Naive thymus-derived CD4-positive, alpha-beta T cell (primary cell): Measurements from ENCODE around the gene FAR2. TPM values are rescaled to one million over a fixed set of nuclear protein-coding genes. Genes with fewer than 3 reads are reported as not detected.
A peak's percentile ranks its signal among the peaks of the same experiment; 100 is the strongest.

Experiments
- ATAC-seq: fragments of 150-1000 bp; cut with Tn5 transposase; 2 replicates; pipeline ENCODE4 v1.10.0; 2021; ENCODE audit warnings: mild to moderate bottlenecking, moderate library complexity
- CTCF ChIA-PET: fragments of 350-600 bp; sonication (Branson Sonifier 250); formaldehyde crosslinking; loops from one replicate; lab custom pipeline; 2021; ENCODE audit warnings: antibody characterized with exemption; lab: Charles Lee
- POLR2A ChIA-PET: fragments of 350-600 bp; sonication (Branson Sonifier 250); formaldehyde crosslinking; loops from one replicate; lab custom pipeline; 2021; ENCODE audit warnings: antibody characterized with exemption, inconsistent platforms; lab: Charles Lee
- DNase-seq, 9 donors: peaks; one replicate each; pipeline versions ENCODE4 v3.0.0 to v3.0.0-alpha.2; 2020 to 2022; ENCODE audit warnings: mixed read lengths in 1 of 9
- H3K27ac ChIP-seq: one replicate; pipeline ENCODE4 v1.7.0; 2013; ENCODE audit warnings: mild to moderate bottlenecking, low read depth, low read length, moderate library complexity
- H3K27me3 ChIP-seq, 2 donors: one replicate each; pipeline ENCODE4 v1.7.0; 2013; ENCODE audit warnings: low read length in 2 of 2, mild to moderate bottlenecking in 2 of 2, moderate library complexity in 2 of 2; ENCODE audit not compliant: control insufficient read depth in 2 of 2, insufficient read depth in 2 of 2
- H3K36me3 ChIP-seq, 3 experiments: 1 replicate in 2 of 3; 2 replicates in 1 of 3; pipeline ENCODE4 v1.7.0; 2013; ENCODE audit warnings: low read length in 3 of 3, mild to moderate bottlenecking in 3 of 3, moderate library complexity in 1 of 3; ENCODE audit not compliant: insufficient read depth in 3 of 3, control insufficient read depth in 2 of 3
- H3K4me1 ChIP-seq, 2 donors: one replicate each; pipeline ENCODE4 v1.7.0; 2013; ENCODE audit warnings: low read length in 2 of 2, mild to moderate bottlenecking in 2 of 2, moderate library complexity in 1 of 2; ENCODE audit not compliant: control insufficient read depth in 2 of 2, insufficient read depth in 2 of 2
- H3K4me3 ChIP-seq: 2 replicates; pipeline ENCODE4 v1.7.0; 2013; ENCODE audit warnings: mild to moderate bottlenecking, low read length
- H3K9me3 ChIP-seq, 3 experiments: 1 replicate in 2 of 3; 2 replicates in 1 of 3; pipeline ENCODE4 v1.7.0; 2013; ENCODE audit warnings: low read length in 3 of 3; ENCODE audit not compliant: control insufficient read depth in 2 of 3
- H3K27ac Mint-ChIP-seq, 9 donors: one replicate each; pipeline ENCODE4 v1.8.0; 2020 to 2022; ENCODE audit warnings: mixed read lengths in 9 of 9, mild to moderate bottlenecking in 8 of 9, moderate library complexity in 5 of 9, inconsistent platforms in 2 of 9
- H3K27me3 Mint-ChIP-seq, 5 donors: one replicate each; pipeline ENCODE4 v1.8.0; 2021 to 2022; ENCODE audit warnings: mixed read lengths in 5 of 5, mild to moderate bottlenecking in 1 of 5
- H3K36me3 Mint-ChIP-seq, 5 donors: one replicate each; pipeline ENCODE4 v1.8.0; 2020 to 2022; ENCODE audit warnings: mixed read lengths in 5 of 5, mild to moderate bottlenecking in 3 of 5, inconsistent platforms in 1 of 5
- H3K4me1 Mint-ChIP-seq, 7 donors: one replicate each; pipeline ENCODE4 v1.8.0; 2020 to 2022; ENCODE audit warnings: mixed read lengths in 7 of 7, mild to moderate bottlenecking in 3 of 7, inconsistent platforms in 1 of 7
- H3K4me3 Mint-ChIP-seq, 10 donors: one replicate each; pipeline ENCODE4 v1.8.0; 2020 to 2022; ENCODE audit warnings: mild to moderate bottlenecking in 10 of 10, mixed read lengths in 10 of 10, moderate library complexity in 6 of 10, inconsistent platforms in 2 of 10
- H3K9me3 Mint-ChIP-seq, 11 donors: one replicate each; pipeline ENCODE4 v1.8.0; 2020 to 2022; ENCODE audit warnings: mixed read lengths in 11 of 11, mild to moderate bottlenecking in 4 of 11, inconsistent platforms in 1 of 11, moderate library complexity in 1 of 11
- intact Hi-C, 2 donors: fragments of 100-400 bp; cut with micrococcal nuclease; formaldehyde crosslinking; loops; one replicate each; pipeline ENCODE4 v1.15.1; 2023
- polyA plus RNA-seq, 2 donors: library from polyadenylated mRNA; unstranded; fragments of 300-500 nt; fragmentation: Illumina TruSeq; gene quantifications; one replicate each; pipeline ENCODE4 v1.2.3, GENCODE V29; 2021
- total RNA-seq, 6 experiments: library from RNA in 5 of 6; stranded (reverse) in 5 of 6; gene quantifications; 1 replicate in 5 of 6; 2 replicates in 1 of 6; pipeline ENCODE4 v1.2.3 and lab custom pipeline; 2021 to 2026

FAR2 gene
- total and polyA plus RNA-seq, 7 experiments from 2014 or later = 1.1 to 11.1 (median 1.9) TPM

GRCh38 chr12:29316752-29317151, 167.7 kb downstream of the FAR2 start:
- Mint-ChIP-seq H3K4me1 (peaks cover 2 to 10% (median 8%) of the 10 kb centered on the region in 7 donors), H3K4me3 (no peak overlapping the region), H3K27me3 (no peaks in the 10 kb centered on the region), H3K27ac (no peak overlapping the region), H3K36me3 (peaks cover 0 to 12% (median under 1%) of the 10 kb centered on the region in 5 donors), H3K9me3 (no peaks in the 10 kb centered on the region)
- H3K27ac ChIP-seq = no peak overlapping the region
- no peaks in the 10 kb centered on the region for H3K4me1 ChIP-seq
- H3K36me3 ChIP-seq = no peaks in the 10 kb centered on the region
- no peaks in the 10 kb centered on the region for H3K9me3 ChIP-seq
- no peak for DNase-seq
- ATAC-seq = no peak
- intact Hi-C loops = loop anchor here (1.0 to 10.0 kb wide), 4 partner anchors 162 to 243 kb away; partner anchors contain the start of gene FAR2 (in 1 of the 2)
- H3K27me3 ChIP-seq = no peaks in the 10 kb centered on the region
- ChIA-PET CTCF (interaction anchor here (1.1 to 4.2 kb wide), 4 partner anchors 8 to 243 kb away, joined by 4 to 42 read pairs (median 26); no protein-coding TSS in a partner anchor), POLR2A (no interaction called here)
- no peak overlapping the region for H3K4me3 ChIP-seq

- Mint-ChIP-seq H3K27me3 (no peaks in the 10 kb centered on the region), H3K9me3 (no peaks in the 10 kb centered on the region), H3K27ac (peak overlapping the region in 1 of 9 donors; percentile 6), H3K4me3 (no peak overlapping the region), H3K36me3 (peaks cover 0 to 12% (median 4%) of the 10 kb centered on the region in 5 donors), H3K4me1 (peaks cover 2 to 10% (median 8%) of the 10 kb centered on the region in 7 donors)
- ChIA-PET POLR2A (interaction anchor here (0.6 to 1.0 kb wide), 2 partner anchors 244 to 255 kb away, joined by 3 read pairs; no protein-coding TSS in a partner anchor), CTCF (interaction anchor here (0.6 to 4.2 kb wide), 16 partner anchors 9 to 1207 kb away, joined by 3 to 42 read pairs (median 3); partner anchors contain the start of gene ERGIC2)
- Histone ChIP-seq H3K27ac (no peak overlapping the region), H3K27me3 (no peaks in the 10 kb centered on the region), H3K36me3 (no peaks in the 10 kb centered on the region), H3K9me3 (no peaks in the 10 kb centered on the region), H3K4me3 (no peak overlapping the region), H3K4me1 (no peaks in the 10 kb centered on the region)
- intact Hi-C loops = loop anchor here (1.0 to 10.0 kb wide), 4 partner anchors 163 to 244 kb away; partner anchors contain the start of gene FAR2 (in 1 of the 2)
- ATAC-seq (peak; percentile 100), DNase-seq (peak in 8 of 9 donors; percentile 22 to 73 (median 55))
Measured at GRCh38 chr12:29317556-29318363, 168.7 kb downstream of the FAR2 start.

GRCh38 chr12:29320295-29321085, 171.4 kb downstream of the FAR2 start:
- intact Hi-C loops = no loop called here

GRCh38 chr12:29322157-29322556, 173.1 kb downstream of the FAR2 start:
- H3K4me1 Mint-ChIP-seq = peaks cover 2 to 9% (median 8%) of the 10 kb centered on the region in 7 donors
- CTCF ChIA-PET = no interaction called here
- no peaks in the 10 kb centered on the region for H3K27me3 Mint-ChIP-seq
- no peak overlapping the region for H3K4me3 ChIP-seq
- H3K27ac ChIP-seq = no peak overlapping the region
- DNase-seq = no peak
- intact Hi-C loops = no loop called here
- H3K4me3 Mint-ChIP-seq = no peak overlapping the region
- H3K27ac Mint-ChIP-seq = no peak overlapping the region
- no peaks in the 10 kb centered on the region for H3K27me3 ChIP-seq
- peaks cover 4 to 30% (median 23%) of the 10 kb centered on the region in 5 donors for H3K36me3 Mint-ChIP-seq
- H3K36me3 ChIP-seq = no peaks in the 10 kb centered on the region
- POLR2A ChIA-PET = no interaction called here
- H3K9me3 Mint-ChIP-seq = peaks cover 0 to 5% (median 0%) of the 10 kb centered on the region in 11 donors
- no peaks in the 10 kb centered on the region for H3K9me3 ChIP-seq
- ATAC-seq = no peak
- no peaks in the 10 kb centered on the region for H3K4me1 ChIP-seq

More at GRCh38 chr12:29320295-29321085, 171.4 kb downstream of the FAR2 start:
- Mint-ChIP-seq H3K36me3 (peaks cover 2 to 25% (median 18%) of the 10 kb centered on the region in 5 donors), H3K9me3 (peaks cover 0 to 2% (median 0%) of the 10 kb centered on the region in 11 donors), H3K27ac (no peak overlapping the region), H3K4me3 (no peak overlapping the region), H3K27me3 (no peaks in the 10 kb centered on the region), H3K4me1 (peaks cover 2 to 10% (median 8%) of the 10 kb centered on the region in 7 donors)
- no peak overlapping the region for H3K4me3 ChIP-seq
- no peak for ATAC-seq
- no peaks in the 10 kb centered on the region for H3K27me3 ChIP-seq
- H3K27ac ChIP-seq = no peak overlapping the region
- ChIA-PET POLR2A (no interaction called here), CTCF (interaction anchor here (0.6 to 3.8 kb wide), 3 partner anchors 227 to 256 kb away, joined by 3 to 42 read pairs (median 4); no protein-coding TSS in a partner anchor)
- no peaks in the 10 kb centered on the region for H3K9me3 ChIP-seq
- H3K36me3 ChIP-seq = no peaks in the 10 kb centered on the region
- H3K4me1 ChIP-seq = no peaks in the 10 kb centered on the region
- no peak for DNase-seq

DNA sequence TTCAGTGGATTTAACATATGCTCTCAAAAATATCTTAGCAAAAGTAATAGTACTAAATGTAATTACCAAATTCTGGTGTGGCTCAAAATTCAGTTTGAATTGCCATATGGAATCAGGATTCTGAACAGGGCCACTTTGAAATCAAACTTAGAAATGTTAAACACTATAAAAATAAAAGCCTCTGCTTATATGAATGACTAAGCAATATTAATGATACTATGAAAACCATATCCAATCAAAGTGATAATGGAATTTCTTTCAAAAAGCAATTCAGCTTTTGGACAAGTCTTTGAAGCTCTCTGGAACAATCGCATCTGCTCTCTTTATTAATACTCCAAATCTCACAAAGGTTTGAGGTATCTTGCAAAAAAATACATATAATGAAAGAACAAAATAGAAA, 180.3 kb downstream of the FAR2 start:
- CTCF ChIA-PET = interaction anchor here (0.7 to 1.0 kb wide), 2 partner anchors 19 to 1805 kb away, joined by 3 read pairs; partner anchors contain the start of gene PPFIBP1

DNA sequence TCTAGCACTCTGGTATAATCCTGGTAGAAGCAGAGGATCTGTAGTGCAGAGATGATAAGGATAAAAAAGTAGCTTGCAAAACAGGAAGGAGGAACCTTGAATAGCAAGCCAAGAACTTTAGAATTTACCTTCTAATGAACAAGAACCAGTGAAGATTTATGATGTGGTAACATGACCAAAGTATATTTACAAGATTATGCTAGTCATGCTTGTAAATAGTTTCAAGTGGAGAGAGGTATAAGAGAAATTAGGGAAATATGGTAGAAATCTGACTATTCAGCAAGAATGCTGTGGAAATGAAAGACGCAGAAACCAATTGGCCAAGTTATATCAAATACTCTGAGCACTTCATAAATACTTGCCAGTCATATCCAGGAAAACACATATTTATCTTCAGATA, 184.1 kb downstream of the FAR2 start:
- no peaks in the 10 kb centered on the region for H3K4me1 ChIP-seq
- intact Hi-C loops = no loop called here
- Mint-ChIP-seq H3K4me3 (no peak overlapping the region), H3K36me3 (peaks cover 0 to 13% (median 5%) of the 10 kb centered on the region in 5 donors), H3K4me1 (peaks cover 0 to 5% (median 0%) of the 10 kb centered on the region in 7 donors), H3K27ac (peak overlapping the region in 3 of 9 donors; percentile 12 to 58 (median 25)), H3K27me3 (no peaks in the 10 kb centered on the region), H3K9me3 (no peaks in the 10 kb centered on the region)
- H3K27me3 ChIP-seq = no peaks in the 10 kb centered on the region
- DNase-seq (no peak), ATAC-seq (no peak)
- H3K27ac ChIP-seq = no peak overlapping the region
- ChIA-PET POLR2A (no interaction called here), CTCF (no interaction called here)
- H3K9me3 ChIP-seq = no peaks in the 10 kb centered on the region
- no peak overlapping the region for H3K4me3 ChIP-seq
- H3K36me3 ChIP-seq = peaks cover 0 to 3% (median 0%) of the 10 kb centered on the region in 3 experiments

More for the DNA sequence above, 180.3 kb downstream of the FAR2 start:
- Histone ChIP-seq H3K9me3 (no peaks in the 10 kb centered on the region), H3K27ac (no peak overlapping the region), H3K27me3 (no peaks in the 10 kb centered on the region), H3K36me3 (peaks cover 0 to 3% (median 0%) of the 10 kb centered on the region in 3 experiments), H3K4me1 (no peaks in the 10 kb centered on the region), H3K4me3 (no peak overlapping the region)
- Mint-ChIP-seq H3K36me3 (peaks cover 6 to 25% (median 10%) of the 10 kb centered on the region in 5 donors), H3K4me3 (no peak overlapping the region), H3K4me1 (peaks cover 0 to 5% (median 0%) of the 10 kb centered on the region in 7 donors), H3K27ac (no peak overlapping the region), H3K9me3 (peaks cover 0 to 3% (median 0%) of the 10 kb centered on the region in 11 donors), H3K27me3 (no peaks in the 10 kb centered on the region)
- no peak for ATAC-seq
- DNase-seq = no peak
- POLR2A ChIA-PET = no interaction called here
- intact Hi-C loops = no loop called here
